Activated CD4-positive, alpha-beta T cell treated with anti-CD3 and anti-CD28 coated beads for 36 hours (primary cell): Measurements from ENCODE around the gene RBBP4. TPM values are rescaled to one million over a fixed set of nuclear protein-coding genes. Genes with fewer than 3 reads are reported as not detected.
A peak's percentile ranks its signal among the peaks of the same experiment; 100 is the strongest.
"Not testable (repeated sequence)": the region's sequence is repeated elsewhere in the genome, so short reads cannot be mapped to it uniquely, and the experiment has no call there.

Source experiments
- ATAC-seq: fragments of 200-7000 bp; cut with Tn5 transposase; one replicate; pipeline ENCODE4 v1.10.0; 2021; ENCODE audit warnings: mild to moderate bottlenecking, moderate library complexity
- CTCF ChIA-PET: fragments of 350-600 bp; sonication (Branson Sonifier 250); formaldehyde crosslinking; loops from one replicate; lab custom pipeline; 2021; ENCODE audit warnings: antibody characterized with exemption; lab: Charles Lee
- POLR2A ChIA-PET: fragments of 350-600 bp; sonication (Branson Sonifier 250); formaldehyde crosslinking; loops from one replicate; lab custom pipeline; 2021; ENCODE audit warnings: antibody characterized with exemption, inconsistent platforms; lab: Charles Lee
- DNase-seq: peaks from one replicate; pipeline ENCODE4 v3.0.0-alpha.2; 2020
- H3K27ac Mint-ChIP-seq: one replicate; pipeline ENCODE4 v1.8.0; 2021; ENCODE audit warnings: mixed read lengths
- H3K27me3 Mint-ChIP-seq: one replicate; pipeline ENCODE4 v1.8.0; 2021; ENCODE audit warnings: mixed read lengths
- H3K36me3 Mint-ChIP-seq: one replicate; pipeline ENCODE4 v1.8.0; 2021; ENCODE audit warnings: low read depth, mixed read lengths
- H3K4me1 Mint-ChIP-seq: one replicate; pipeline ENCODE4 v1.8.0; 2021; ENCODE audit warnings: mixed read lengths
- H3K4me3 Mint-ChIP-seq: one replicate; pipeline ENCODE4 v1.8.0; 2021; ENCODE audit warnings: mild to moderate bottlenecking, moderate library complexity, mixed read lengths
- H3K9me3 Mint-ChIP-seq: one replicate; pipeline ENCODE4 v1.8.0; 2021; ENCODE audit warnings: low read depth, mixed read lengths
- intact Hi-C, 2 experiments: fragments of 100-400 bp; cut with DNase I in 1 of 2; cut with micrococcal nuclease in 1 of 2; formaldehyde crosslinking; loops; one replicate each; pipeline versions ENCODE4 v1.14.2 to v1.15.1; 2022 to 2024; cut with DNase I, micrococcal nuclease
- total RNA-seq, 2 experiments: library from RNA; stranded (reverse); gene quantifications; one replicate each; pipeline ENCODE4 v1.2.3, GENCODE V29; 2021

Gene RBBP4
- total RNA-seq, 2 experiments from 2014 or later: 323 to 331 TPM

- Mint-ChIP-seq H3K9me3 (no peaks in the 10 kb centered on the region), H3K36me3 (peaks cover 44% of the 10 kb centered on the region), H3K27me3 (no peaks in the 10 kb centered on the region), H3K4me3 (no peak overlapping the region), H3K4me1 (peaks cover 38% of the 10 kb centered on the region), H3K27ac (no peak overlapping the region)
- ChIA-PET CTCF (no interaction called here), POLR2A (interaction anchor here (0.6 kb wide), 1 partner anchor 977 kb away, joined by 5 read pairs; the partner anchor contains the start of gene PEF1)
- intact Hi-C loops: loop anchor here in 1 of 2 experiments (10.0 kb wide), 1 partner anchor 367 kb away; the partner anchor contains the start of gene LCK
- ATAC-seq (no peak), DNase-seq (no peak)
These were observed 28.8 kb upstream of the RBBP4 start for GRCh38 chr1:32622205-32622604.

GRCh38 chr1:32622806-32623681 is 28.0 kb upstream of the RBBP4 start:
- Mint-ChIP-seq H3K4me1 (peaks cover 46% of the 10 kb centered on the region), H3K9me3 (no peaks in the 10 kb centered on the region), H3K4me3 (peak overlapping the region; percentile 12), H3K27me3 (no peaks in the 10 kb centered on the region), H3K36me3 (peaks cover 49% of the 10 kb centered on the region), H3K27ac (peak overlapping the region; percentile 91)
- ChIA-PET CTCF (interaction anchor here (0.6 to 0.7 kb wide), 3 partner anchors 32 to 179 kb away, joined by 3 to 4 read pairs (median 4); no protein-coding TSS in a partner anchor), POLR2A (interaction anchor here (0.6 kb wide), 1 partner anchor 978 kb away, joined by 5 read pairs; the partner anchor contains the start of gene PEF1)
- DNase-seq (peak; percentile 35), ATAC-seq (peak; percentile 90)
- intact Hi-C loops: loop anchor here (1.0 to 10.0 kb wide), 3 partner anchors 27 to 368 kb away; partner anchors contain the start of genes ZBTB8OS (in 2 of the 2) and LCK (in 1 of the 2)

- Mint-ChIP-seq H3K9me3 (no peaks in the 10 kb centered on the region), H3K4me1 (peaks cover 47% of the 10 kb centered on the region), H3K27ac (peak overlapping the region; percentile 91), H3K36me3 (peaks cover 46% of the 10 kb centered on the region), H3K4me3 (peak overlapping the region; percentile 12), H3K27me3 (no peaks in the 10 kb centered on the region)
- intact Hi-C loops: loop anchor here (1.0 to 10.0 kb wide), 3 partner anchors 27 to 369 kb away; partner anchors contain the start of genes ZBTB8OS (in 2 of the 2) and LCK (in 1 of the 2)
- ChIA-PET POLR2A (no interaction called here), CTCF (interaction anchor here (0.6 to 1.5 kb wide), 3 partner anchors 16 to 103 kb away, joined by 3 to 5 read pairs (median 3); no protein-coding TSS in a partner anchor)
- DNase-seq (peak; percentile 68), ATAC-seq (peak; percentile 62)
These were observed 27.2 kb upstream of the RBBP4 start for GRCh38 chr1:32623775-32624174.

GRCh38 chr1:32626176-32626575 is 24.8 kb upstream of the RBBP4 start:
- Mint-ChIP-seq H3K27ac (no peak overlapping the region), H3K9me3 (no peaks in the 10 kb centered on the region), H3K4me1 (peaks cover 36% of the 10 kb centered on the region), H3K27me3 (no peaks in the 10 kb centered on the region), H3K4me3 (no peak overlapping the region), H3K36me3 (peaks cover 42% of the 10 kb centered on the region)
- ChIA-PET POLR2A (no interaction called here), CTCF (no interaction called here)
- ATAC-seq (no peak), DNase-seq (no peak)
- intact Hi-C loops: loop anchor here in 1 of 2 experiments (10.0 kb wide), 1 partner anchor 371 kb away; the partner anchor contains the start of gene LCK

- DNase-seq: peak; percentile 24
These were observed 23.3 kb upstream of the RBBP4 start for GRCh38 chr1:32627596-32628162.

GRCh38 chr1:32630173-32630572 is 20.8 kb upstream of the RBBP4 start:
- CTCF ChIA-PET: interaction anchor here (0.7 to 1.2 kb wide), 2 partner anchors 57 to 143 kb away, joined by 3 read pairs; no protein-coding TSS in a partner anchor
- H3K27ac Mint-ChIP-seq, DNase-seq, intact Hi-C loops, H3K27me3 Mint-ChIP-seq, POLR2A ChIA-PET, H3K9me3 Mint-ChIP-seq, ATAC-seq, H3K4me3 Mint-ChIP-seq: not testable (repeated sequence)
- Mint-ChIP-seq H3K4me1 (peaks cover 17% of the 10 kb centered on the region), H3K36me3 (peaks cover 37% of the 10 kb centered on the region)

More at GRCh38 chr1:32627596-32628162, 23.3 kb upstream of the RBBP4 start:
- Mint-ChIP-seq H3K4me3 (no peak overlapping the region), H3K4me1 (peaks cover 30% of the 10 kb centered on the region), H3K27me3 (no peaks in the 10 kb centered on the region), H3K9me3 (no peaks in the 10 kb centered on the region), H3K36me3 (peaks cover 37% of the 10 kb centered on the region), H3K27ac (peak overlapping the region; percentile 58)
- intact Hi-C loops: loop anchor here in 1 of 2 experiments (10.0 kb wide), 1 partner anchor 373 kb away; the partner anchor contains the start of gene LCK
- ATAC-seq: no peak
- POLR2A ChIA-PET: interaction anchor here (0.5 to 0.6 kb wide), 3 partner anchors 18 to 202 kb away, joined by 4 to 7 read pairs (median 4); no protein-coding TSS in a partner anchor
- CTCF ChIA-PET: interaction anchor here (0.7 kb wide), 1 partner anchor 670 kb away, joined by 3 read pairs; no protein-coding TSS in a partner anchor

GRCh38 chr1:32632829-32633228 is 18.2 kb upstream of the RBBP4 start:
- intact Hi-C loops: no loop called here

GRCh38 chr1:32635508-32636277 is 15.3 kb upstream of the RBBP4 start:
- intact Hi-C loops: no loop called here
- Mint-ChIP-seq H3K4me1 (peaks cover 4% of the 10 kb centered on the region), H3K27me3 (no peaks in the 10 kb centered on the region), H3K4me3 (no peak overlapping the region), H3K36me3 (peaks cover 28% of the 10 kb centered on the region), H3K27ac (no peak overlapping the region), H3K9me3 (no peaks in the 10 kb centered on the region)
- CTCF ChIA-PET: no interaction called here
- POLR2A ChIA-PET: no interaction called here
- no peak for DNase-seq
- no peak for ATAC-seq

More at GRCh38 chr1:32632829-32633228, 18.2 kb upstream of the RBBP4 start:
- DNase-seq (no peak), ATAC-seq (no peak)
- Mint-ChIP-seq H3K36me3 (peaks cover 31% of the 10 kb centered on the region), H3K9me3 (no peaks in the 10 kb centered on the region), H3K4me1 (peaks cover 7% of the 10 kb centered on the region), H3K27me3 (no peaks in the 10 kb centered on the region), H3K27ac (no peak overlapping the region), H3K4me3 (no peak overlapping the region)
- POLR2A ChIA-PET: no interaction called here
- CTCF ChIA-PET: no interaction called here

- POLR2A ChIA-PET: interaction anchor here (0.6 kb wide), 2 partner anchors 55 to 458 kb away, joined by 3 to 4 read pairs; partner anchors contain the start of gene TXLNA
These were observed 13.9 kb upstream of the RBBP4 start for GRCh38 chr1:32636914-32637645.

More at GRCh38 chr1:32636914-32637645, 13.9 kb upstream of the RBBP4 start:
- Mint-ChIP-seq H3K27ac (no peak overlapping the region), H3K4me1 (peaks cover 4% of the 10 kb centered on the region), H3K9me3 (no peaks in the 10 kb centered on the region), H3K4me3 (no peak overlapping the region), H3K27me3 (no peaks in the 10 kb centered on the region), H3K36me3 (peaks cover 24% of the 10 kb centered on the region)
- ATAC-seq: no peak
- intact Hi-C loops: no loop called here
- no peak for DNase-seq
- CTCF ChIA-PET: interaction anchor here (0.6 to 1.2 kb wide), 2 partner anchors 71 to 1815 kb away, joined by 3 read pairs; no protein-coding TSS in a partner anchor
